SW 1271 (cell line): Measurements from ENCODE around the gene PRRC1.

Experiments used
- DNase-seq, 2 experiments: peaks; one replicate each; lab custom pipeline; 2025; lab: John Stamatoyannopoulos, UW

Gene PRRC1

DNA sequence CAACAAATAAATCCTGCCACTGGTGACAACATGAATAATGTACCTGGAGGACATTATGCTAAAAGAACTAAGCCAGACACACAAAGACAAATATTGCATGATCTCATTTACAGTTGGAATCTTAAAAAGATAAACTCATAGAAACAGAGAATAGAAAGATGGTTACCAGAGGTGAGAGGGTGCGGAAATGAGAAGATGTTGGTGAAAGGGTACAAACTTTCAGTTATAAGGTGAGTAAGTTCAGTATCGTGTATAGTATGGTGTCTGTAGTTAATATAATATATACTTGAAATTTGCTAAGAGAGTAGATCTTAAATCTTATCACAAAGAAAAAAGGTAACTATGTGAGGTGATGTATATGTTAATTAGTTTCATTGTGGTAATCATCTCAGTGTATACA lies 63.3 kb downstream of the PRRC1 start:
- DNase-seq, result no peak

DNA sequence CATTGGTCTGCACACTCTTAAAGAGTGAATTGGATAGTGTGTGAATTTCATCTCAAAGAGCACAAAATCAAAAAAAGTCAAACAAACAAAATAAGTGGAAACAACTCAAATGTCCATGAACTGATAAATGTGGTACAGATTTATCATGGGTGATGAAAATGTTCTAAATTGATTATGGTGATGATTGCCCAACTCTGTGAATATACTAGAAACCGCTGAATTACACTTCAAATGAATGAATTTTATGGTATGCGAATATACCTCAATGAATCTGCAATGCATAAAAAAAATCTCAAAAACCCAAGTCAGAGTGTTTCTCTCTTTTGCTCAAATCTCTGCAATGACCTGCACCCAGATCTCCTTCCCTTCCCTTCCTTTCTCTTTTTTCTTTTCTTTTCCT lies 64.0 kb downstream of the PRRC1 start:
- no peak for DNase-seq

DNA sequence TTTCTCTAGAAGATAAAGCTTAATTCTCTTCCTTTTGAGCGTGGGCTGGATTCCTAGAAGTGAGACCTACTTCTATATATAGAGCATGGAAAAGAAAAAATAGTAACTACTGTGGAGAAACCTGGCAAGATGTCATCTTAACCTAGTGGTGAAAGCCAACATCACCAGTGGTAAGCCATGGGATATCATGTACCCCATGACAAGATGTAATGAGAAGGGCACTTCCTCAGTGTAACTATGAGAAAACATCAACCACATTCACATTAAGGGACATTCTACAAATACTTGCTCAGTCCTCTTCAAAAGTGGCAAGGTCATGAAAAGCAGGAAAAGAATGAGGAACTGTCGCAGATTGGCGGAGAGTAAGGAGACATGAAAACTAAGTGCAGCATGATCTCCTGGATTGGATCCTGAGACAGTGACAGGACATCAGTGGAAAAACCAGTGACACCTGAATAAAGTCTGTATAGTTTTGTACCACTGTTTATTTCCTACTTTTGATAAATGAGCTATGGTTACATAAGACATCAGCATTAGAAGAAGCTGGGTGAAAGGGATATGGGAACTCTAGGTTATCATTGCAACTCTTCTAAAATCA lies 65.4 kb downstream of the PRRC1 start:
- DNase-seq, result no peak

DNA sequence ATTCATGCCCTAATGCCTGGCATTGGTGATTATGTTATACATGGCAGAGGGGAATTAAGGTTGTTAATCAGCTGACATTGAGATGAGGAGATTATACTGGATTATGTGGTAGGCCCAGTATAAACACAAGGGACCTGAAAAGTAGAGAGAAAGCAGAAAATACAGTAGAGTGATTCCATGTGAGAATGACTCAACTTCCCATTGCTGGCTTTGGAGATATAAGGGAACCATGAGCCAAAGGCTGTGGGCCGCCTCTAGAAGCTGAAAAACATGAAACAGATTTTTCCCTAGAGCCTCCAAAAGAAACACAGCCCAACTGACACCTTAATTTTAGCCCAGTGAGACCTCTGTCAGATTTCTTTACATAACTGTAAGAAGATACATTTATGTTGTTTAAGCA lies 66.4 kb downstream of the PRRC1 start:
- no peak for DNase-seq

DNA sequence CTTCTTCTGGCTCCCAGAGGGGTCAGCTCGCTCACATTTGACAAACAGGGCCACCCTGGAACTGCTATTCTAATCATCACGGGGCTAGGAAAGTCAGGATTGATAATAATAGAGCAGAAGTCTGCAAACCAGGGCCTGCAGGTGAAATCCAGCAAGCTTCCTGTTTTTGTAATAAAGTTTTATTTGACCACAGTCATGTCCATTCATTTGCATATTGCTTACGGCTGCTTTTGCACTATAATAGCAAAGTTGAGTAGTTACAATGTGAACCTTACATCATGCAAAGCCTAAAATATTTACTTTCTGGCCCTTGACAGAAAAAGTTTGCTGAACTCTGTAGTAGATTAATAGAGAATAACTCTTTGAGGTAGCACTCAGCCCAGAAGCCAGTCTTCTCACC lies 68.2 kb downstream of the PRRC1 start:
- DNase-seq, result no peak

DNA sequence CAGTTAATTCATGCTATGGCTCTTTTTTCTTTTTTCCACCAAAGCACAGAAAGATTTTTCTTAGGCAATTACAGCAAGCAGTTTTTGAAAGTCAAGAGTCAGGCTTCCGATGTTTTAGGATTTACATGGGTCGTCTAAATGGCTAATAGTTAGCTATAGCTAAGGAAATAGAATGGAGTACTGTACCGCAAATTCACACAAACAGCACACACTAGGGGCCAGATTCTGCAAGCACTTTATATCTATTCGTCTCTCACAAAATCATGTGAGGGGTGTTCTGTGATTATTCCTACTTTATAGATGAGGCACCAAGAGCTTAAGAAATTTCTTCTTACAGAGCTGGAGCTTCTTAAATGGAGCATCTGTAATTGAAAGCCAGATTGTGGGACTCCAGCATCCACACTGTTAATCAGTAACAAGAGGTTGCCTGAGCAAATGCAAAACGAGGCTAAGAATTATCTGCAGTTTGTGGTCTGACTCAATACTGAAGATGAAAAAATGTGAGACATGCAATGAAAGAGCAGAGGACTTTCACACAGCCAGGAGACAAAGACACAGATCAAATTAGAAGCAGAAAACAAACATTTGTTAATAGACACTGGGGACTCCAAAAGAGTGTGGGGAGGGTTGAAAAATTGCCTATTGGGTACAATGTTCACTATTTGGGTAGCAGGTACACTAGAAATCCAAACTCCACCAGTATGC lies 68.8 kb downstream of the PRRC1 start:
- no peak for DNase-seq

DNA sequence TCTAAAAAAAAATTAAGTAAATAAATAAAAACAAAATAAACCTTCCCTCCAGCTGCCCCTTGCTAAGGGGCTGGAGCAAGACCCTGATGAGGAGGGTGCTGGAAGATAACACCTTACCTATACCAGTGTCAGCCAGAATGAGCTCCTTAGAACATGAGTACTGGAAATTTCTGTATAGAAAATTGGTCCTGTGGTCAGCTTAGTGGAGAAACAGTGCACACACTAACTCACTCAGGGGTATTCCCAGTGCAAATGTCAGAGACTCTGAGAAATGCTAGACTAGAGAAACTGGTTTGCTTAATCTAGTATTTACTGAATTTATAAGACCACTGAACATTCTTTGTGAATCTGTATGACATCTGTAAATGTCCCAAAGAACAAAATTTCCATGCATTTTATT lies 69.4 kb downstream of the PRRC1 start:
- DNase-seq, result no peak

DNA sequence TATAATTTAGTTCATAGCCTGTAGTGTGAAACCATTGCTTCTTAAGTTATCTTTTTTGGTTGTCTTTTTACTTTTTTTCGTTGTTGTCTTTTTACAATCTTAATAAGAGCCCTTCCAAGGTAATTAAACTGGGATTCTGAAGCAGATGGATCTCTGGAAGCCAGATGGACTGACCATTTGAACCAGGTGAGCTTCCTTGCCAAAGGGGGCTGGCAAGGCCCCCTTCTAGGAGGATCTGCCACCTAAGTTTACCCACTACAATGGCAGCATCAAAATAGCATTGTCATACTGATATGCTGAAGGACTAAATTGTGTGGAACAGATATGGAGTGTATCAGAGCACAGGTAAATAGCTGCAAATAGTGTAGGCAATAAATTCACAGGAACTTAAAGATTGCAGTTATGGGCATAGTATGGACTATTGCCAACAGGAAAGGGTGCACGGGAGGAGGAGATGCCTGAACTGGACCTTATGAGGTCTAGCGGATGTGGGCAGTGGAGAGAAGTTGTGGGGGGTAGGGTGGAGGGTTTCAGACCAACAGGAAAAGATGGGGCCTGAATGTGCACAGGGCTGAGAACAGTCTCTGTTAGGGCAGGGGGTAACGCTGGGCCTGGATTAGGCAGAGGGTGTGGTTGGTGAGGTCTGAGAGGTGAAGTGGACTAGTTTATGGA lies 69.9 kb downstream of the PRRC1 start:
- DNase-seq, result no peak

DNA sequence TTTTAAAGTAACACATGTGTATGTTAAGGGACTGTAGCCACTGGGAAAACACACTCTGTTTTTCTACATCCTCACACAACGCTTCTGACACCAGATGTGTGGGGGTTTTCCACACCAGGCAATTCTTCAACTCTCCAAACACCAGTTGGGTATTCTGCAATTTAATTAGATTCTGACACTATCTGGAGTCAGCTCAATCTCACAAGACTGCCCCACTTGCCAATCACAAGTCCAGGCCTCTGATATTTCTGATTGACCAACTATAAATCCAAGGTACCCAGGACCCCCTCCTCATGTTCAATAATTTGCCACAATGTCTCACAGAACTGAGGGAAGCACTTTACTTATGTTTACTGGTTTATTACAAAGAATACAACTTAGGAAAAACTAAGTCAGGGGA lies 70.9 kb downstream of the PRRC1 start:
- no peak for DNase-seq

DNA sequence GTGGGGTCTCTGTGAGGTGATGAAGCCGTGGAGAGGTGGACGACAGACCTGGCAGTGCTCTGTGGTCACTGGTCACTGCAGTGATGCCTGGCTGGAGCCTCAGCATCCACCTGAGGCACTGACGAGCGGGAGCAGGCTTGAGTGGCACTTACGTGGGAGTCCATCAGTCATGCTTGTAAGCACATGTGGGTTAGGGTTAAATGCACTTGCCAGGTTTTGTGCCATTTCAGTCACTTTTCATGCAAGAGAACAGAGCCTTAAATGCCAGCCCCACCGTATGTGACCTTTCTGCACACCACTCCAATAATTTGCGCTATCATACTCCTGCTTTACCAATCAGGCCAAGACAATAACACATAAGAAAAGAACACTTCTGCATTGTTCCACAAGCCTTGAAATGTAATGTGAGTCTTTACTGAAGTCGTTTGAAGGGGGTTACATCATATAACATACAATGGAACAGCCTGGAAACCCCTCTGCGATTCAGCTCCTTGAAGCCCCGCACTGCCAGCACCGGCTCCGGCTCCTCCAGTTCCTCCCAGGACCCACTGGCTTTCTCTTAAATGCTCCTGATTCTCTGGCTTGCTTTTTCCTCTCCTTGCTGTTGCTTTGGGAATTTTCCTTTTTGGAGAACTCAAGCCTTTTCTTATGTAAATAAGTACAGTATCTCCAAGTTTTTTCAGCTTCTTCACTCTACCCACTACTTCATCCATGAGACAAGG lies 72.0 kb downstream of the PRRC1 start:
- DNase-seq, result no peak

DNA sequence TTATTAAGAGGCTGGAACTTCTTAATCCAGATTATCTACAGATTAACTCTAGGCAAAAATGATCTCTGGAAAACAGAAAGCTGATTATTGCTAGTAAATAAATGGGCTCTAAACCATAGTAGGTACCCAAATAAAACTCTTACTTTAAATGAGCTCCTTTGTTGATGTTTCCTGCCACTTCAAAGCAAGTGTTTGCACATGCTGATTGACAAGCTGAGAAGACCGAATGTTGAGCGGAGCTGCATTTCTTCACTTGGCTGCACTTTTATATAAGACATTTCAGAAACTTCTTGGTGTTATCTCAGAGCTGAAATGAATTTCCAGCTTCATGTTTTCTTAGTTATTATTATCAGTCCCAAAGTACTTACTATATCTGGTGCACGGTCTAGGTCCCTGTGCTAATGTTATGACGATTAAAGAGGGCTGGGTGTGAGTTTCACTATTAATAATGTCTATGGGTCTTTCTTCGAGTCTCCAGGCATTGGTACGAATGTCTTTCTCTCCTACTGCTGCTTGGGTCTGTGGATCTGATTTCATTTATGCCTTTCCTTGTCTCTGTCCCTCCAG lies 72.8 kb downstream of the PRRC1 start:
- DNase-seq, result no peak

DNA sequence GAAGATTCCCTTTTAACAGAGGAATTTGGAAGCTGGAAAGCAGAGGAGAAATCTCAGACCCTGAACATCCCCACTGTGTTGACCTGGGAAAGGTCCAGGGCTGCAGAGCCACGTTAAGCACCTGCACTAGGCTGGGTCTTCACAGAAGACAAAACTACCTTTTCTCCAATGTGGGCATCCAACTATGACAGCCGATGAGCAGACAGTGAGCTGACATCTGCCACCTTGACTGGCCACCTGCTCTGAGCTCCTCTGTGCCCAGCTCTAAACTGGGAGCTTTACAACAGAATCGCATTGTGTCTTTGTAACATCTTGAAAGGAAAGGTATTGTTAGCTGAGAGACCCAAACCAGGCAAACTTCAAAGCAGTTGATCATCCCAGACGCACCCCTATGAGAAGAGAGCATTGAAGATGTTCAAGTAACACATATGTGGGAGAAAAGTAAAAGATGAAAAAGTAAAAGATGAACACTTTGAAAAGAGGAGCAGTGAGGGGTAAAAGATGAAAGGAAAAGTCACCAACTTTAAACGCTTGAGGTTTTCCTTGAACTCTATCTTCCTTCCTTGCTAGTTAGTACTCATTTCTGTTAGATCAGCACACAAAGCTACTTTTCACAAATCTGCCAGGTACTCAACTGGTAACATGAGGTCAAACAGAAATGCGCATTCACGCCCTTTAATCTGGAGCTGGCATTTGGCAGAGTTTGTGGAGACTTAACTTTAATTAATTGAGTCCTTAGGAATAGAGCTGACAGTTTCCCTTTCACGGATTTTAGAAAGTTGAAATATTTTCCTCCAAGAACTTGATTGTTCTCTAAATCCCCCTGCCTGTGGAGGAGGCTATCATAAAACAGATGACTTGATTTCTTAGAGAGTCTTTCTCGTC lies 78.3 kb downstream of the PRRC1 start:
- DNase-seq, result no peak

DNA sequence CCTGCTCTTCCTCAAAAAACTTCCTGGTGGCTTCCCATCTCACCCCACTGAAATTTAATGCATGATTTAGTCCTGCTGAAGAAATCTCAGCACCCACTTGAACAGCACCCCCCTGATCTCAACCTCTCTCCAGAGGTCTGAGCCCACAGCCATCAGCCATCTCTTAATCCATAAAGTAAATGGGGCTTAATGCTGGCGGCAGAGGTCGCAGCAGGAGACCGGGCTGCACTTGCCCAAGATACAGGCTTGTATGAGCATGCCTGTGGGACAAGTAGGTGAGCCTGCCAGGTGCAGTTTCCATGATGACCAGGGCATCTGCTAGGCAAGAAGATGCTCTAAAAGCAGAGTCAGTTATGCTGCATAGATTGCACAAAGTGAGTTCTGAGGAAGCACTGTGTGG lies 79.1 kb downstream of the PRRC1 start:
- DNase-seq, result no peak

DNA sequence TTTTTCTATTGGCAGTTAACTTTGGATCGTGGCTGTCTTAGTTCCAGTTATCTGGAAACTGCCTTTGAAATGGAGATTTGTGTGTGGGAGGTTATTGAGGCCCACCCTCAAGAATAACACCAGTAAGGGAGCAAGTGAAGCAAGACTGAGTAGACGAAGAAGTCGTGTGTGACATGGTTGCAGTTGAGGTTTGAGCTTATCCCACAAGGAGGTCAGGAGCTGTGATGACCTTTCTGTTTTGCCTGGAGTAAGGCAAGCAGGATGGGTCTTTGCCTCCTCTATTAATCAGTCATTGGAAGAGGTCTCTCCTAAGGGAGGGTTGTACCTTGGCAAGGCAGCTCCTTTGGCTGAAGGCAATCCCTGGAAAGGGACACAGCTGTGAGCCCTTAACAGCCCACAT lies 81.9 kb downstream of the PRRC1 start:
- no peak for DNase-seq

DNA sequence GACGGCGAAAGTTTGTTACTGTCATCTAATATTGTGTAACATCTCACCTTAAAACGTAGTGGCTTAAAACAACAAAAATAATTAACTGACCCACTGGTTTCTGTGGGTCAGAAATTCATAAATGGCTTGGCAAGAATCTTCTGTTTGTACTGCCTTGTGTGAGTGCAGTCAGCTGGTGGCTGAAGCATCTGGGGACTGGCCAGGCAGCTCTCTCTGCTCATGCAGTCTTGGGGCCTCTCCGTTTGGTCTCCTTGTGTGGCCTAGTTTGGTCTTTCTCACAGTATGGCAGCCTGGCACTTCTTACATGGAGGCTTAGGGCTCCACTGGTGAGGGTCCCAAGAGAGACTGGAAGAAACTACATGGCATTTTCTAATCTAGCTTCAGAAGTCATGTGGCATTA lies 82.4 kb downstream of the PRRC1 start:
- no peak for DNase-seq

DNA sequence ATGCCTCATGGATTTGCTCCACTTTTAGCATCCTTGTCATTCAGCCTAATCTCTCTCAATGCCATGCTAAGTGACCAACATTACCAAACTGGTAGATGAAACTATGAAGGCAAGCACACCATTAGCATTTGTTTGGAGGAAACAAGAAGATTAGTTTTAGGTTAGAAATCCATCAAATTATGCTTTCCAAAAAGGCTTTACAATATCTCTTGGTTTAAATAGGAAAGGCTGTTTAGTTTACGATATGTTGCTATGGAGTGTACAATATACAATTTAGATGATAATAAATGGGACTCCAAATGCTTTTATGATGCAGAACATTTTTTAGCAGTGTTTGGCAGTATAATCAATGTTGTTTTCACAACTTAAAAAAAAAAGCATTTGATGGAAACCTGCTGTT lies 83.7 kb downstream of the PRRC1 start:
- no peak for DNase-seq

DNA sequence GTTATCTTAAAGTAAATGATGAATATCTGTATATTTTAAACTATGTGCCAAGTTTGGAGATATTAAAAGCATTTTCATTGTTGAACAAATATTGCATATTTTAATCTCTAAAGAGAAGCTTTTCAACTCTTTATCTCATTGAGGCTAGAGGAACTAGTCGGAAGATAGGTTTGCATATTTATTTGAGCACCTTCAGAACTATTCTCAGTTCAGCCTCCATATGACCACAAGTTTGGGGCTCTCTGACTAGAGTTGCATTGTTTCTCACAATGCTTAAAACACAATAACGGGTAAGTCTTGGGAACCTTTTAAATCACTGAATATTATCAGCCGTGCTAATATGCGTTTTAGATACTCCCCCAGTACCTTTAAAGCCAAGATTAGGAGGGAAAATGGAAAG lies 84.2 kb downstream of the PRRC1 start:
- no peak for DNase-seq

DNA sequence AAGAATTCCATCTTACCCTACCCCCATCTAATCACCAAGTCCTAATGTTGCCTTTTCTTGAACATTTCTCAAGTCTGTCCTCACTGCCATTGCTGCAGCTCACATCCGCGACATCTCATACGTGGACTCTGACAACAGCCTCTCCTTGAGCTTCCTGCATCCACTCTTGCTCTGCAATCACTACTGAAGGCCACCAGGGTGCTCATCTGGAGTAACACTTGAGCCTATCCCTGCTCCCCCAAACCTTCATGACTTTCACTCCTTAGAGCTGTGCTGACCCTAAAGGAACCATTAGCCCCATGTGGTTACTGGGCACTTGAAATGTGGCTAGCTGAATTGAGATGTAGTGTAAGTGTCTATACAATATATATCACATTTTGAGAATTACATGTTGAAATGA lies 85.0 kb downstream of the PRRC1 start:
- no peak for DNase-seq

DNA sequence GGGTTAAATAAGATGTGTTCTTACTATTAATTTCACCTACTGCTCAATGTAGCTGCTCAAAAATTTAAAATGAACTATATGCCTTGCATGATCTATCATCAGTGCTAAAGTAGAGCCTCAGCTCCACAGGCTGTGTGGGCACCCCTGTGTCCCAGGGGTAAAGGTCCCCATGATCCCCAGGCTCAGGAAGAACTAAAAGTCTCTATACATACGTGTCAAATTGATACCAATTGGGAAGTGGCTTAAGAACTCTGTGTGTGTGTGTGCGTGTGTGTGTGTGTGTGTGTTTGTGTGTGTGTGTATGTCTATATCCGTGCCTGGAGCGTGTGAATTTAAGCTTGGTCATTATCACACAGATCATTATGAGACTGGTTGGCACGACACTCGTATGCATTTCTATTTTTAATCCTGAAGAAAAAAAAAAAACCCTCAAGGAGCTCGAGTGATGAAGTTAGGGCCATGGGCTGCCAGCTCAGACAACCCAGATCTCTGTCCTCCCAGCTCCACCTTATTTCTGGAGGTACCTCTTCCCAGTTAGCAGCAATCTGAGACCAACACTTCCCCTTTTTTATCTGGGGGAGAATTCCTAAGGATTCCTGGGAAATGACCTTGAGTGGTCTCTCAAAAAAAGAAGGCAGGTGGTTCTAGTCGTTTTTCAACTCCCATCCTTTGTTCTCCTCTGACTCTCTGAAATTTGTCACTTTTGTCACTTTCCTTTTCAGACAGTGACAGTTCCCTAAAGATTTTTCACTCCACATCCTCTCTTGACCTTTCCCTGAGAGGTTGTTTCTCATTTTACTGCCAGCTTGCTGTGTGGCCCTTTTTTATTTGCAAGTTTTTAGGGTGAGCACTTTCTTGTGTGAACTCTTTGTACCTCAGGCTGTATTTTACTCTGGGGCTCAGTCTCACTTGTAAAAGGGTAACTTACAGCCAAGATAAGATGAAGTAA lies 85.7 kb downstream of the PRRC1 start:
- no peak for DNase-seq
